ENCODE data around the gene FRMD4A. TPM values are rescaled to one million over a fixed set of nuclear protein-coding genes. Genes with fewer than 3 reads are reported as not detected.
"Not testable (repeated sequence)": the region's sequence is repeated elsewhere in the genome, so short reads cannot be mapped to it uniquely, and the experiment has no call there.

The FRMD4A gene
- total RNA-seq, 2 donors from 2014 or later: 8.6 to 10.2 TPM

DNA sequence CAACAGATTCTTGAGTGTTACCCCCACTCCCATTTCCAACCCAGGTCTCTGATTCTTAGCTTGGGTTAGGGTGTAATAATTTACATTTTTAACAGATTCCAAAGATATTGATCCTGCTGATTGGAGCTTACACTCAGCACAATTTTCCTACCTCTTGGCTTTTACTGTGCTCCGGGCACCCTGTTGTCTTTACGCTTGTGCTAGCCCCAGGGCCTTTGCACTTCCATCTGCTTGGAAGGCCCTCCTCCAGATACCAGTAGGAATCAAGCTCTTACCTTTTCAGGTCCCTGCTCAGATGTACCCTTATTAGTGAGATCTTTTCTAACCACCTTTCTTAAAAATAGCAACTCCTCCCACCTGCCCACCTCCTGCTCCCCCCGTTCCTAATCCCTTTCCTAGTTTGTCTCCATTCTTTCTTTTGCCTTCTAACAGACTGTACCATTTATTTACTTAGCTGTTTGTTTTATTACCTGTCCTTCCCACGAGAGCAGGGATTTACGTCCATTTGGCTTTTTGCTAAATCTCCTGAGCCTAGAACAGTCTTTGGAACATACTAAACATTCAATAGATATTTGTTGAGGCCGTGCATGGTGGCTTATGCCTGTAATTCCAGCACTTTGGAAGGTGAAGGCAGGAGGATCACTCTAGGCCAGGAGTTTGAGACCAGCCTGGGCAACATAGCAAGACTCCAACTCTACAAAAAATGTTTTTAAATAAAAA is 427.7 kb downstream of the FRMD4A start:
- no peak for DNase-seq
- no peaks in the 10 kb centered on the region for H3K9me3 ChIP-seq
- H3K27me3 ChIP-seq: no peaks in the 10 kb centered on the region
- TF ChIP-seq, protein P1, sequence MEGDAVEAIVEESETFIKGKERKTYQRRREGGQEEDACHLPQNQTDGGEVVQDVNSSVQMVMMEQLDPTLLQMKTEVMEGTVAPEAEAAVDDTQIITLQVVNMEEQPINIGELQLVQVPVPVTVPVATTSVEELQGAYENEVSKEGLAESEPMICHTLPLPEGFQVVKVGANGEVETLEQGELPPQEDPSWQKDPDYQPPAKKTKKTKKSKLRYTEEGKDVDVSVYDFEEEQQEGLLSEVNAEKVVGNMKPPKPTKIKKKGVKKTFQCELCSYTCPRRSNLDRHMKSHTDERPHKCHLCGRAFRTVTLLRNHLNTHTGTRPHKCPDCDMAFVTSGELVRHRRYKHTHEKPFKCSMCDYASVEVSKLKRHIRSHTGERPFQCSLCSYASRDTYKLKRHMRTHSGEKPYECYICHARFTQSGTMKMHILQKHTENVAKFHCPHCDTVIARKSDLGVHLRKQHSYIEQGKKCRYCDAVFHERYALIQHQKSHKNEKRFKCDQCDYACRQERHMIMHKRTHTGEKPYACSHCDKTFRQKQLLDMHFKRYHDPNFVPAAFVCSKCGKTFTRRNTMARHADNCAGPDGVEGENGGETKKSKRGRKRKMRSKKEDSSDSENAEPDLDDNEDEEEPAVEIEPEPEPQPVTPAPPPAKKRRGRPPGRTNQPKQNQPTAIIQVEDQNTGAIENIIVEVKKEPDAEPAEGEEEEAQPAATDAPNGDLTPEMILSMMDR (IDR thresholded peaks at IDR 0.05): no peak
- intact Hi-C loops (cut with DNase I): no loop called here
- H3K4me3 ChIP-seq: no peak overlapping the region
- no peaks in the 10 kb centered on the region for H3K36me3 ChIP-seq
- H3K9ac ChIP-seq (ENCODE audit: low read depth in 2 of 2, low read length in 2 of 2): no peak overlapping the region
- H3K27ac ChIP-seq: no peak overlapping the region
- no peaks in the 10 kb centered on the region for H3K4me1 ChIP-seq

DNA sequence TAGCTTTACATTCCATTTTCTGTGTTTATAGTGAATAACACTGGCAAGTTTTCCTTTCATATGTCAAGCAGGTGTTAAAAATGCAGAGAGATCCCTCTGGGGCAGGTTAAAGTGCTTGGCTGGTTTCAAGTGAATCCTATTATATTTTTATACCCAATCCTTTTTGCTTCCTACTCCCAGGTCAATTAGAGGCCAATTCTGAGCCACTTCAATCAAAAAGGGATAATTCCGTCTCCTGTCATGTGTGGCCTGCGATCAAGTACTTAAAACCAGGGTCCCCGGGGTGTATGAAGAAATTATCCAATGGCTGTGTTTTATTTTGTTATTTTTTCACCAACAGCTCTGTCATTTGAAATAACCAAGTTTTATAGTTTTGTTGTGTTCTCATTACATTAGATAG is 430.8 kb downstream of the FRMD4A start:
- no peaks in the 10 kb centered on the region for H3K9me3 ChIP-seq
- no peaks in the 10 kb centered on the region for H3K36me3 ChIP-seq
- TF ChIP-seq, protein P1 (IDR thresholded peaks at IDR 0.05): no peak
- intact Hi-C loops (cut with DNase I): no loop called here
- H3K9ac ChIP-seq (ENCODE audit: low read depth in 2 of 2, low read length in 2 of 2): no peak overlapping the region
- H3K4me1 ChIP-seq: no peaks in the 10 kb centered on the region
- H3K27ac ChIP-seq: no peak overlapping the region
- H3K4me3 ChIP-seq: no peak overlapping the region
- no peak for DNase-seq
- no peaks in the 10 kb centered on the region for H3K27me3 ChIP-seq

DNA sequence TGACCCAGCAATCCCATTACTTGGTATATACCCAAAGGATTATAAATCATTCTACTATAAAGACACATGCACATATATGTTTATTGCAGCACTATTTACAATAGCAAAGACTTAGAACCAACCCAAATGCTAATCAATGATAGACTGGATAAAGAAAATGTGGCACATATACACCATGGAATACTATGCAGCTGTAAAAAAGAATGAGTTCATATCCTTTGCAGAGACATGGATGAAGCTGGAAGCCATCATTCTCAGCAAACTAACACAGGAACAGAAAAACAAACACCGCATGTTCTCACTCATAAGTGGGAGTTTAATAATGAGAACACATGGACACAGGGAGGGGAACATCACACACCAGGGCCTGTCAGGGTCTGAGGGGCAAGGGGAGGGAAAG is 434.6 kb downstream of the FRMD4A start:
- H3K4me3 ChIP-seq; H3K9me3 ChIP-seq; DNase-seq; H3K36me3 ChIP-seq; H3K4me1 ChIP-seq; intact Hi-C loops (cut with DNase I); H3K27me3 ChIP-seq; H3K9ac ChIP-seq (ENCODE audit: low read depth in 2 of 2, low read length in 2 of 2); H3K27ac ChIP-seq: not testable (repeated sequence)

DNA sequence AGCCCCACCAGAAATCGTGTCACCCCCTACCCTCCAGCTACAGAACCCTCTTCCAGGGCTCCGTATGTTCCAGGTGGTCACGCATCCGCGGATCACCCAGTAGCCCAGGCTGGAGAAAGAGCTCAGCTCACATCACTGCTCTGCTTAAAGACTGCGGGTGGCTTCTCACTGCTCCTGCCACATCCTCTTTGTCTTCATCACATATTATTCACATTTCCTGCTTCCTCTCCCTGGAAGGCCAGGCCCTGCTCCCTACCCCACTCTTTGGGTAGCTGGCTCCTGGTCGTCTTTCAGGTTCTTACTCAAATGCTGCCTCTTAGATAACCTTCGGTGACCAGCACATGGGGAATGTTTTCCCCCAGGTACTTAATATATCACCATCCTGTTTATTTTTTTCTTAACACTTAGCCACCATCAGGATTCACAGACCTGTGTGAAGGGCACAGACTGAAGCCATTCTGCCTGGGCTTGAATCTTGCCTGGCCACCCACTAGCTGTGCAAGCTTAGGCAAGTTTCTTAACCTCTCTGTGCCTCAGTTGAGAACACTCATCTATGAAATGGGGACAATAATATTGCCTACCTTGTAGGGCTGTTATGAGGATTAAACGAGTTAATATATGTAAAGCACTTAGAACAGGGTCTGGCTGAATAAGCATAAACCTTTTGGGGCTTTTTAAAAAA is 436.2 kb downstream of the FRMD4A start:
- H3K27me3 ChIP-seq: peaks cover 24% of the 10 kb centered on the region
- H3K36me3 ChIP-seq: no peaks in the 10 kb centered on the region
- H3K27ac ChIP-seq: no peak overlapping the region
- no peak overlapping the region for H3K9ac ChIP-seq (ENCODE audit: low read depth in 2 of 2, low read length in 2 of 2)
- no peaks in the 10 kb centered on the region for H3K4me1 ChIP-seq
- intact Hi-C loops (cut with DNase I): no loop called here
- no peak overlapping the region for H3K4me3 ChIP-seq
- TF ChIP-seq, protein P1 (IDR thresholded peaks at IDR 0.05): no peak
- no peak for DNase-seq
- H3K9me3 ChIP-seq: no peaks in the 10 kb centered on the region

DNA sequence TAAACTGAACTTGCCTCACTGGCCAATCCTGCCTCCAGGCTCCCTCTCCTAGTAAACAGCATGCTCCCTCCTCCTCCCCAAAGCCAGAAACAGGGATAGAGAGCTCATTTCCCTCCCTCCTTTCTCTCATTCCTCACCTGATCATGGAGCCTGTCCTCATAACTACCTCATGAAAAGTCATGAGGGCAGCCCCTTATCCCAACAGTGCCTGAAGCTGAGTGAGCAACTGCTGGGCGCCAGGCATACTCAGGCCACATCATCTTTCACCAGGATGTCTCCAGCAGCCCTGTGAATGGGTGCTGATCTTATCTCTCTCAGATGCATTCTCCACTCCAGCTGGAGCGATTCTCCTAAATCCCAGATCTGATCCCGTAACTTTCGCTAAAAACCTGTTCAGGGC is 436.8 kb downstream of the FRMD4A start:
- TF ChIP-seq, protein P1 (IDR thresholded peaks at IDR 0.05): no peak
- intact Hi-C loops (cut with DNase I): no loop called here
- Histone ChIP-seq H3K36me3 (no peaks in the 10 kb centered on the region), H3K27ac (no peak overlapping the region), H3K9ac (ENCODE audit: low read depth in 2 of 2, low read length in 2 of 2) (no peak overlapping the region), H3K27me3 (peaks cover 24% of the 10 kb centered on the region), H3K9me3 (no peaks in the 10 kb centered on the region), H3K4me1 (no peaks in the 10 kb centered on the region), H3K4me3 (no peak overlapping the region)
- no peak for DNase-seq

DNA sequence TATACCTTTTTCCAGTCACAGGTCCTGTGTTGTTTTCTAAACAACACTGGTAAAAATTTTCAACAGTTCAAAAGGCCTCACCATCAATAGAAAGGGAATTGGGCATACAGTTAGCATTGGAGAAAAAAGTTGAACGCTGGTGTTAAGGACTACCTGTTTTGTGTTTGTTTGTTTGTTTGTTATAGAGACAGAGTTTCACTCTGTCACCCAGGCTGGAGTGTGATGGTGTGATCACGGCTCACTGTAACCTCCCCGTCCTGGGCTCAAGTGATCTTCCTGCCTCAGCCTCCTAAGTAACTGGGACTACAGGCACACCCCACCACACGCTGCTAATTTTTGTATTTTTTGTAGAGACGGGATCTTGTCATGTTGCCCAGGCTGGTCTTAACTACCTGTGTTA is 437.9 kb downstream of the FRMD4A start:
- Histone ChIP-seq H3K27ac (no peak overlapping the region), H3K27me3 (peaks cover 24% of the 10 kb centered on the region), H3K9ac (ENCODE audit: low read depth in 2 of 2, low read length in 2 of 2) (no peak overlapping the region), H3K4me3 (no peak overlapping the region), H3K36me3 (no peaks in the 10 kb centered on the region), H3K4me1 (no peaks in the 10 kb centered on the region), H3K9me3 (no peaks in the 10 kb centered on the region)
- TF ChIP-seq, protein P1 (IDR thresholded peaks at IDR 0.05): no peak
- intact Hi-C loops (cut with DNase I): no loop called here
- DNase-seq: no peak
